ENCODE results near the gene ACSM5.
A peak's percentile ranks its signal among the peaks of the same experiment; 100 is the strongest.

ACSM5 gene

GRCh38 chr16:20409398-20410120 is at the start of gene ACSM5:
ACSM5 (plus strand) TSS chr16:20409534; CDS start chr16:20411485, 1,951 bp downstream.
- DNase-seq (ENCODE audit: low read depth in 4 of 4, low spot score in 1 of 4): no peak

GRCh38 chr16:20359997-20360396 is 49.3 kb upstream of the ACSM5 start:
- no peak for DNase-seq (ENCODE audit: low read depth in 4 of 4, low spot score in 1 of 4)

- DNase-seq (ENCODE audit: low read depth in 4 of 4, low spot score in 1 of 4): no peak
Observed at GRCh38 chr16:20363191-20363590, 46.1 kb upstream of the ACSM5 start.

GRCh38 chr16:20364051-20364450 is 45.3 kb upstream of the ACSM5 start:
- no peak for DNase-seq (ENCODE audit: low read depth in 4 of 4, low spot score in 1 of 4)

GRCh38 chr16:20369452-20370054 is 39.8 kb upstream of the ACSM5 start:
- no peak for DNase-seq (ENCODE audit: low read depth in 4 of 4, low spot score in 1 of 4)

- DNase-seq (ENCODE audit: low read depth in 4 of 4, low spot score in 1 of 4): no peak
Observed at GRCh38 chr16:20372701-20373100, 36.6 kb upstream of the ACSM5 start.

DNA sequence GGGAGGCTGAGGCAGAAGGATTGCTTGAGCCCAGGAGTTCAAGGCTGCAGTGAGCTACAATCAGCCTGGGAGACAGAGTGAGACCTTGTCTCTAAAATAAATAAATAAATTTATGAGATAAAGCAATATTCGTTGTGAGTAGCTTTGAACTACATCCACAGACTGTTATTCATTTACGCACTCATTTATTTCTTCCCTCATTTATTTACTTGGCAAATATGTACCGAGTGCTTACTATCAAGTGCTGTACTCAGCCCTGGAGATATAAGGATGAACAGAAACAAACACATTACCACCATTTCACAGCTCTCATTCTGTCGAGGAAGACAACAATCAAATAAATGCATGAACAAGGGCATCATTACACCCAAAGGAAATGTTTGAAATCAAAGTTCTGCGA is 32.2 kb upstream of the ACSM5 start:
- no peak for DNase-seq (ENCODE audit: low read depth in 4 of 4, low spot score in 1 of 4)

- no peak for DNase-seq (ENCODE audit: low read depth in 4 of 4, low spot score in 1 of 4)
Observed at GRCh38 chr16:20380782-20381181, 28.6 kb upstream of the ACSM5 start.

- DNase-seq (ENCODE audit: low read depth in 4 of 4, low spot score in 1 of 4): no peak
Observed at GRCh38 chr16:20382202-20382948, 27.0 kb upstream of the ACSM5 start.

DNA sequence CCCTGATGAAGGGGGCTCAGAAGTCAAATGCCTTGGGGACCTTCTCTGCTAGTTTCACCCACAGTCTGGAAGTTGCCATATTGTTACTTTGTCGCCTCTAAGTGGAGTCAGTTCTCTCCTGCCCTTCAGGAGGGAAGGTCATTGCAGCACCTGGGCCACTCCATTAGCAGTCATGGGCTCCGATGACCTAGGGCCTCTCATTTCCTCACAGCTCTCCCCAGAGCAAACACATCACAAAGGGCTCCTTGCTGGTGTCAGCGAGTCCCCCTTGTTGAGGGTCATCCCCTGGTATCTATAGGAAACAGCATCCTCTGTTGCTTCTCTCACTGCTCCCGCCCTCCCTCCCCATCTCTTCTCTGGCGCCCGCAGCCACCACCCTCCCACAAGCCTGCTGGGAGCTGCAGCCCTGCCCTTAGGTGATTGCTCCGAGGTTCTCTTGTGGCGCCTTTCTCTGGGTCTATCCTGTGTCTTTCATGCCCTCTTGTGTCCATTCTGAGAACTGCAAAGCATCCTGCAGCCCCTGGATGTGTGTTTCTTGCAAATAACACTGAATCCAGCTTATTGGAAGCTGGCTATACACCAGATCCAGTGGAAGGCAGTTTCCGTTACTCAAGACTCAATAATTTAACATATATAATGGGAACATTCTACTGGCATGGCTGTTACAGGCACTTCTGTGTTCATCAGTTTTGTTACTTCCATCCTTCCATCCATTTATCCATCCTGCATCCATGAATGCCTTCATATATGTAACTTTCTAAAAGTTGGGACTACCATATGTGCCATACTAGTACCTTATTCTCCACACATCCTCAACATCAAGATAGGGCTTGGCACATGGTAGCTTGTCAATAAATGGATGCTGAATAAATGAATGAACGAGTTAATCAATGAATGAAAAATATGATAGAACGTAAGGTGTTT is 26.0 kb upstream of the ACSM5 start:
- peak; percentile 4 to 31 (median 18) for DNase-seq (ENCODE audit: low read depth in 4 of 4, low spot score in 1 of 4)

DNA sequence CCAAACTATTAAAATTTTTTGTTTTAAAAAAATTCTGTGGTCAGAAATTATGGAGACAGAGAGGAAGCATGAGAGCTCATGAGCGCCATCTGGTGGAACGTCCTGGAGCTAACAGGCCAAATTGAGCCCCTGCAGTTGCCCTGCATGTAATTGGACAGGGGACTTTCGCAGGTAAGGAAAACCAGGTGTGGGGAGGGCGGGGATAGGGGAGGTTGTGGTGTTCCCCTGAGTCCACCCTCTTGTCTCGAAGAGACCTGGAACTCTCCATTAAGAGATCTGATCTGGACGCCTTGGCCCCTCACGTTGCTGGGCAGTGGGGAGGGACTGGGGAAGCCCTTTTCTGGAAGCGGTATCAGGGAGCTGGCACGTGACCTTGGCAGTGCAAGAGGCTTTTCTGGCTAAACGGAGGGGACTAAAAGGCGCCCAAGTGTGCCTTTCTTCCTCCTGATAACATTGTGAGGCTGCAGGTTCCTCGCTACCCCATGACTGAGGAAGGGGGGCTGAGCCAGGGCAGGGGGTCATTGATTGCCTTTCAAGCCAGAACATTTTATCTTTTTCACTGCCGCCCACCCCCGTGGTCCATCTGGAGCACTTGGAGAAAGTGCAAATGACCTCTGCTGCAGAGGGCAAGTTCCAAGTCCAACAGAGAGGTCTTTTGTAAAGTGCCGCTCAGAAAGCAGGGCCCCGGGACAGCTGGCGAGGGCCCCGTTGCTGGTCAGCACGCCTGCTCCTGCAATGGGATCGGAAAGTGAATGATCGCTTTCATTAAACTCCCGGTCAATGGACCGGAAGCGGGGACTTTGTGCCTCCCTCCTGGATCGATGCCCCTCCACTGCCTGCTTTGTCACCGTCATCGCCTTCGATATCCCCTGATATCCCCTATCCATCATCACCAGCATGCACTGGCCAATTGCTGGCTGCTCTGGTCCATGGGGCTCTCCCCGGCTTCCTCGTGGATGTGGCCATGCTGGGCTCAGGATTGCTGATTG is 23.2 kb upstream of the ACSM5 start:
- DNase-seq (ENCODE audit: low read depth in 4 of 4, low spot score in 1 of 4): peak; percentile 18 to 52 (median 32)

DNA sequence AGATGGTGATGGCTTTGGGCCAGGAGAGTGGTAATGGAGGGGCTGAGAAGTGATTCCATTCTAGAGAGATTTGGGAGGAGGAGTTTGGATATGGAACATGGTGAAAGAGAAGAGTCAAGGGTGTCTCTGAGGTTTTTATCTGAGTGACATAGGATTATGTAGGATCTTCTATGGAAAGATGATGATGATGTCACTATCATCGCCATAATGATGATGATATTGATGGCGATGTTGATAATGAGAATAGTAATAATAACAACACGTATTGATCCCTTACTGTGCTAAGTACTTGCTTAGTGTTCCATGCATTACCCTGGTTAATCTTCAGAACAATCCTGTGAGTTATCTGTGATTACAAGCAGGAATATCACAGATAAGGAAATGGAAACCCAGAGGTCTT is 21.4 kb upstream of the ACSM5 start:
- no peak for DNase-seq (ENCODE audit: low read depth in 4 of 4, low spot score in 1 of 4)

DNA sequence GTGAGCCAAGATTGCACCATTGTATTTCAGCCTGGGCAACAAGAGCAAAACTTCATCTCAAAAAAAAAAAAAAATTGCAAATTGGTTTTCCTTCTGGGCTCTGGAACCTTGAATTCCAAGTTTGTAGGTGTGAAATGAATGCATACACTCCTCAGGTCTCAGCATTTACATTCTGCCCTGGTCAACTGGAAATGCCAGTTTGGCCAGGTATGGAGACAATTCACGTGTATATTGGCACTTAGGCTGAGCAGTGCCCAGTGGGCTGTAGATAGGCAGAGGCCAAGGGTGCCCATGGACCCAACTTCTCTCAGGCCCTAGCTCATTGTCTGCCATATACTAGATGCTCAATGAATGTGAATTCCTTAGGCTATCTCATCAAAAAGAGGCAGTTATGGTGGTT is 20.5 kb upstream of the ACSM5 start:
- no peak for DNase-seq (ENCODE audit: low read depth in 4 of 4, low spot score in 1 of 4)

DNA sequence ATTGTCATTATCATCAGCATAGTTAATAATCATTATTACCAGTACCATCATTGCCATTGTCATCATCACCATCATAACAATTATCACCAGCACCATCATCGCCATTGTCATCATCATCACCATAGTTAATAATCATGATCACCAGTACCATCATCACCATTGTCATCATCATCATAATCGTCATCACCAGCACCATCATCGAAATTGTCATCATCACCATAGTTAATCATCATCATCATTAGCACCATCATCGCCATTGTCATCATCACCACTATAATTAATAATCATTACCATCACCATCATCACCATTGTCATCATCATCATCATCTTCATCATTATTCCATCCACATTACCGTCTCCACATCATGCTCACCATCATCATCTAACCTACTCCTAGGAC is 18.3 kb upstream of the ACSM5 start:
- DNase-seq (ENCODE audit: low read depth in 4 of 4, low spot score in 1 of 4): no peak

- DNase-seq (ENCODE audit: low read depth in 4 of 4, low spot score in 1 of 4): no peak
Observed at GRCh38 chr16:20393801-20394577, 15.3 kb upstream of the ACSM5 start.

DNA sequence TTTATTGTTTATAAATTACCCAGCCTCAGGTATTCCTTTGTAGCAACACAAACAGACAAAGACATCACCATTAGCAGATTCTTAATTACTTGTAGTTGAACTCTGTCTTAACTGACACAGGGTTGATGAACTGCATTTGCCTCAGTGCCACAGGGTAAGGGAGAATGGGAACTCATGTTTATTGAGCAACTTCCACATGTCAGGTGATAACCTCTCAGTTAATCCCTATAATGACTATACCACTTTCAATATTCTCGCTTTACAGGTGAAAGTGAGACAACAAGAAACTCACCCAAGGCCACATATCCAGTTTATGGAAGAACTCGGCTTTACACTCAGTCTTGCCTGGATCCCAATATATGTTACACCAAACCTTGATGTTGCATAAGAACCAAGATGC is 13.4 kb upstream of the ACSM5 start:
- no peak for DNase-seq (ENCODE audit: low read depth in 4 of 4, low spot score in 1 of 4)

- DNase-seq (ENCODE audit: low read depth in 4 of 4, low spot score in 1 of 4): no peak
Observed at GRCh38 chr16:20396846-20397467, 12.4 kb upstream of the ACSM5 start.

DNA sequence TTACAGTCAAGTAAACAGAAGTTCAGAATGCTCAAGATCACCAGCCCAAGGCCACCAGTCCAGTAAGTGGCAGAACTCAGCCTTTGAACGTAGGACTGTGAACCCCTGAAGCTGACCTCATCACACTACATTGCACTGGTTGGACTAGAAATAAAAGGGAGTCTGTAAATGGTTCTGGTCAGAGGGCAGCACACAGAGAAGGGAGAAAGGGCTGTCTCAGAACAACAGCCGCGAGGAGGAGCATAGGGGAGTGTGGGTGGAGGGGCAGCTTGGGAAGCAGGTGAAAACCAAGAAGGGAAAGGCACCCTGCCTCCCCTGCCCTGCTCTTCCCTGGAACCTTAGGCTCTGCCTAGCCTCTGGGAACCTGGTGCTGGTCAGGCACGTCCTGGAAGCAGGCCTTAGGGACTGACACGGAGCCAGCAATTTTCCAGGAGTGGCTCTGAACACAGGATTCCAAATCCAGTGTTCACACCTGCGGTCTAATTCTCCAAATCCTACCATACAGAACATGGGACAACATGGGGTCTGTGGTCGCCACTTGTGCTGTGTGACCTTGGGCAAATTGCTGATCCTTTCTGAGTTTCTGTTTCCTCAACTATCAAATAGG is 11.8 kb upstream of the ACSM5 start:
- no peak for DNase-seq (ENCODE audit: low read depth in 4 of 4, low spot score in 1 of 4)

All from stimulated activated CD4-positive, alpha-beta T cell treated with anti-CD3 and anti-CD28 coated beads, Interleukin-1b, Interleukin-23, amount 100 ng/mL, for 24 hours (primary cell).